A549 treated with dexamethasone at 1 μM for 4 hours (cell line): ENCODE data around the gene BAG5. TPM values are rescaled to one million over a fixed set of nuclear protein-coding genes. Genes with fewer than 3 reads are reported as not detected.

ENCODE experiments used
- total RNA-seq: library from RNA; stranded (reverse); fragments of 200-300 nt; extraction: Qiagen RNA extraction; gene quantifications from 5 replicates; pipeline ENCODE4 v1.2.3, GENCODE V29; 2022

Gene BAG5
- total RNA-seq: 24.5 to 31.4 TPM (median 26.1 TPM) in 5 replicates

GRCh38 chr14:103562429-103563225 is at the start of gene BAG5, which contains the start of gene COA8:
Gene BAG5 (minus strand): TSS chr14:103562657. CDS start chr14:103561164, 1,493 bp downstream.
Gene COA8 (plus strand): TSS chr14:103562960. CDS start chr14:103563002, 42 bp downstream.

GRCh38 chr14:103528587-103529382 is 33.7 kb downstream of the BAG5 start, which contains the start of gene TRMT61A:
Gene TRMT61A (plus strand): TSS chr14:103529196. CDS start chr14:103529979, 783 bp downstream.

GRCh38 chr14:103522649-103523574 is 39.5 kb downstream of the BAG5 start, which contains the start of gene CKB:
Gene CKB (minus strand): TSS chr14:103522830. CDS start chr14:103522493, 337 bp downstream.

Other genes starting within 250 kb of the BAG5 start
- gene EIF5, start 228.4 kb downstream of the BAG5 start, total RNA-seq: 188 to 274 TPM (median 238 TPM) in 5 replicates
- gene MARK3, start 177.2 kb downstream of the BAG5 start, total RNA-seq: 52.6 to 58.0 TPM (median 55.5 TPM) in 5 replicates
- 157 to 230 TPM (median 213 TPM) in 5 replicates for gene CKB, start 39.8 kb downstream of the BAG5 start, total RNA-seq
- 18.3 to 27.2 TPM (median 24.7 TPM) in 5 replicates for gene TRMT61A, start 33.5 kb downstream of the BAG5 start, total RNA-seq
- gene COA8, start 303 bp upstream of the BAG5 start, total RNA-seq: 46.1 to 51.9 TPM (median 48.8 TPM) in 5 replicates
- gene KLC1, start 66.6 kb upstream of the BAG5 start, total RNA-seq: 79.5 to 116 TPM (median 93.7 TPM) in 5 replicates
- gene XRCC3, start 152.8 kb upstream of the BAG5 start, total RNA-seq: 27.4 to 30.3 TPM (median 28.4 TPM) in 5 replicates
- gene ZFYVE21, start 153.2 kb upstream of the BAG5 start, total RNA-seq: 35.4 to 46.9 TPM (median 42.6 TPM) in 5 replicates